Forelimb muscle (tissue), 1 donor: ENCODE data around the gene MICALL1. TPM values are rescaled to one million over a fixed set of nuclear protein-coding genes. Genes with fewer than 3 reads are reported as not detected.

Experiments
- DNase-seq: peaks from one replicate; pipeline ENCODE4 v3.0.0-alpha.2; 2013; ENCODE audit warnings: low read depth
- polyA plus RNA-seq: library from polyadenylated mRNA; unstranded; fragments of 120-200 nt; gene quantifications from one replicate; pipeline ENCODE4 v1.2.1, GENCODE V29; 2013; ENCODE audit not compliant: insufficient read length

The MICALL1 gene
- polyA plus RNA-seq, 1 donor: 47.2 TPM

GRCh38 chr22:37904572-37905533 lies 1.2 kb upstream of the MICALL1 start:
- DNase-seq: no peak

- DNase-seq: no peak
Observed at GRCh38 chr22:37906364-37907008, 389 bp downstream of the MICALL1 start.

- DNase-seq: no peak
Observed at GRCh38 chr22:37907036-37907954, 1.2 kb downstream of the MICALL1 start.

DNA sequence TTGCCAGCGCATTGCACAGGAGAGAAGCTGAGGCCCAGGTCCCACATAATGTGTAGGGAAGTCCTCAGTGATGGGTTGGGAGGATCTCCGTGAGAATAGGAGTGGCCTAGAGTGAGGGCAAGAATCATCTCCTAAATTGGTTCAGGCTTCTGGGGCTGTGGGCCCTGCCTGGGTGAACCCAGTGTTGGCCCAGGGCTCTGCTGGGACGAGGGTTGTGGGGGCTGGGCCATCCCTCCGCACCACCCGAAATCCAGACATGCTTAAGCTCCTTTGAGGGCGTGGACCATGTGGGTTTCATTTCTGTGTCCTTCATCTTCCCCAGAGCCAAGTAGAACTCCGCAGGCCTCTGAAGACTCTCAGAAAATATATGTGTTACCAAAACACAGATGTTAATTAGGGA lies 3.7 kb downstream of the MICALL1 start:
- DNase-seq: no peak

DNA sequence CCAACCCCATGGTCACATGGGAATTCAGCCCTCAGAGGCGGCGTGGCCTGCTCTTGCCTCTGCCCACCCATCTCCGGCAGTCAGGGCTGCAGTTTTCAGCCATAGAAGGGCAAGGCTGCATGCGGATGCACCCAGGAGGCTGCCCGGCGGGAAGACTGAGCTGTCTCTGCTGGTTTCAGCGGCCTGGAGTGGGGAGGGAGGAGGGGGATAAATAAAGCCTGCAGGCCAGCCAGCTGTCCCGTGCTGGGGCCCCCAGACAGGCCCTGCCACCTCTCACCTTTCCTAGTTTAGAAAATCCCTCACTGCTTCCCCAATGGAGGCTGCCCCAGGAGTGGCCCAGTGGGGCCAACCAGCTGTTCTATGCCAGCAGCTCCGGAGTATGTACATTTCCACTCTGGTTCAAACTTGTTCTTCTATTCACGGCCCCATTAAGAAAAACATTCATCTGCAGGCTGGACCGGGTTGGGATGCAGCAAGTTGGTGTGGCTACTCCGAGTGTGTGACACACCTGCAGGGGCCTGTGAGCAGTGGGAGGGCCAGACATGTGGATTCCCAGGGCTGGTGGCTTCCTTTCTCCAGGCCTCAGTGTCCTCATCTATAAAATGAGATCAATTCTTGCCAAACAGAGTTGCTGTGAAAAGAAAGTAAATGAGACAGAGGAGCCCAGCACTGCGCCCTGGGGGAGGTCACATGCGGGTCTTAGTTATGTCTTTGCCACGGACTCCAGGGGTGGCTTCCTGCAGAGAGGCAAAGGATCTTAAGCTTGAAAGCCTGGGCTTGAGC lies 5.0 kb downstream of the MICALL1 start:
- no peak for DNase-seq

DNA sequence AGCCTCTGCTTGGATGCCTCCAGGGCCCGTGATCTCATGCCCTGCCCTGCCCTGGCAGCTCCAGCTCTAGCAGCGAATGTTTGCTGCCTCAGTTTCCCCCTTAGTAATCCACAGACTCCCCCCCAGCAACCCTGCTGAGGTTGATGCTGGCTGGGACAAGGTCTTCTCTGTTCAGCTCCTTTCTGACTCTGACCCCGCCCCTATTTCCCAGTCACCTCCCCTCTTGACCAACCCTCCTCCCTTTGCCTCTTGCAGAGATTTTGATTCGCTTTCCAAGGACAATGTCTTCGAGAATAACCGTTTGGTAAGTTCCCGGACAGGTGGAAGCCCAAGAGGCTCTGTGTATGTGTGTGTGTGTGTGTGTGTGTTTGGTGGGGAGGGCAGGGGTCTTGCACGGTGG lies 5.6 kb downstream of the MICALL1 start:
- DNase-seq: no peak

DNA sequence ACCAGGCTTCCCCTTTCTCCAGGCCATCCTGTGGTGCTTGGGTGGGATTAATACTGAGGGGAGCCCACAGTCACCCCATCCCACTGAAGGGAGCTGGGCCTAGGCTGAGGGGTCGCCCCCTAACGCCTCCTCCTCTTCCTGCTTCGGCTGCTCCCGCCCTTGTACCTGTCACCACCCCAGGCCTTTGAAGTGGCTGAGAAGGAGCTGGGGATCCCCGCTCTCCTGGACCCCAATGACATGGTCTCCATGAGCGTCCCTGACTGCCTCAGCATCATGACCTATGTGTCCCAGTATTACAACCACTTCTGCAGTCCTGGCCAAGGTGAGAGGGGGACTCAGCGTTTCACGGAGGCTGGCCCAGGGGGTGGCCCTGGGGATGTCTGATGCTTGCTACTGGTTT lies 6.1 kb downstream of the MICALL1 start:
- DNase-seq: no peak

GRCh38 chr22:37913233-37913721 lies 7.2 kb downstream of the MICALL1 start:
- no peak for DNase-seq

DNA sequence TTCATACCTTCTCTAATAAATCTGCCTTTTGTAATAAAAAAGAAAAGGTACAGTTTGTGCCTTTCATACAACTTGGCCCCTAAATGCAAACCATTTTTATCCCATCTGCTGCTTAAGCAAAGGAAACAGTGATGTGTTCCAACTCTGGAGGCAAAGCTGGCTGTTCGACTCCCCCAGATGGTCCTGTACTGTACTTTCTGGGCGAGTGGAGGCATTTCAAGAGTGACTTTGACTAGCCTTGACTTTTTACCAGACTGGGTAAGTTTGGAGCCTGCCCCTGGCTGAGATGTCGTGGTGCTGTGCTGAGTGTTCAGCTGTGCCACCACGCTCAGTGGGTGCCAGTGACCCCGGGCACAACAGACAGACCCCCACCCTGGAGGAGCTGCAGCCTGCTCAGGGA lies 10.2 kb downstream of the MICALL1 start:
- no peak for DNase-seq

GRCh38 chr22:37917874-37918548 lies 11.9 kb downstream of the MICALL1 start:
- DNase-seq: no peak

DNA sequence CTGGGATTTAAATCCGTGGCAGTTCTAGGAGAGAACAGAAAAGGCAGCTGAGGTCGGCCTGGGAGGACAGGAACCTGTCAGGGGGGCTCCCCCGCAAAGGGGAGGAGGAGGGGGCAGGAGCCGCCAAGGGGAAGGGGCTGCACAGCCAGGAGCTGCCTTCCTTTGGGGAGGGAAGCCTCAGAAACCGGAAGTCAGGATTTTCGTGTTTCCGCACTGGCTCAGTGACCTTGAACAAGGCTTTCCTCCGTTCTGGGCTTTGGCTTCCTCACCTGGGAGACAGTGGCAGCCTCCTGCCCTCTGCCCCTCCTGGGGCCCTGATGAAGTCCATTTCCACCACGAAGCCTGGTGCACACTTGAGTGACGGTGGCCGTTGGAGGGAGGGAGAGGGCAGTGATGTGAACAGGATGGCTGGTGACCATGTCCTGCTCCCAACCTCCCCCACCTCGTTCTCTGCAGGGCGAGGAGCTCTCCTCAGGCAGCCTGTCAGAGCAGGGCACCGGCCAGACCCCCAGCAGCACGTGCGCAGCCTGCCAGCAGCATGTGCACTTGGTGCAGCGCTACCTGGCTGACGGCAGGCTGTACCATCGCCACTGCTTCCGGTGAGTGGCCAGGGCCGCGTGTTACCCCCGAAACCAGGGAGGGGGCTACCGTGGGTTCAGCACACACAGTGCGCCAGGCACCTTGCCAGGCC lies 12.6 kb downstream of the MICALL1 start:
- DNase-seq: no peak

DNA sequence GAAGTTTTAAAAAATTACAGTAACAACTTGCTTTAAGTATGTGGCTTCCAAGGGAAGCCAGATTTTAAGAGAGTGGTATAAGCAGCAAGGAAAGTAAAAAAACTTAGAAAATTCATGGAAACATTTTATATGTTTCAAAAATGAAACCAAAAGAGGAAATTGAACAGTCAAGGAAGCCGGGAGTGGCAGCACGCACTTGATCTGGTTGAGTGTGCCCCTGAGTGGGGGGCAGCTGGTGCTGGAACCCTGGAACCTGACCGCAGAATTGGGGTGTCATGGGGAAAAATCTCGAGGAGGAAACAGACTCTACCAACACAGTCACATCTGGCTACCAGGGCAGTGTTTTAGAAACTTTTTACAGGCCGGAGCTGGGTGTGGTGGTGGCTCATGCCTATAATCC lies 14.0 kb downstream of the MICALL1 start:
- DNase-seq: no peak

- no peak for DNase-seq
Observed at GRCh38 chr22:37922191-37922590, 16.1 kb downstream of the MICALL1 start.

- DNase-seq: no peak
Observed at GRCh38 chr22:37923927-37924326, 17.8 kb downstream of the MICALL1 start.

DNA sequence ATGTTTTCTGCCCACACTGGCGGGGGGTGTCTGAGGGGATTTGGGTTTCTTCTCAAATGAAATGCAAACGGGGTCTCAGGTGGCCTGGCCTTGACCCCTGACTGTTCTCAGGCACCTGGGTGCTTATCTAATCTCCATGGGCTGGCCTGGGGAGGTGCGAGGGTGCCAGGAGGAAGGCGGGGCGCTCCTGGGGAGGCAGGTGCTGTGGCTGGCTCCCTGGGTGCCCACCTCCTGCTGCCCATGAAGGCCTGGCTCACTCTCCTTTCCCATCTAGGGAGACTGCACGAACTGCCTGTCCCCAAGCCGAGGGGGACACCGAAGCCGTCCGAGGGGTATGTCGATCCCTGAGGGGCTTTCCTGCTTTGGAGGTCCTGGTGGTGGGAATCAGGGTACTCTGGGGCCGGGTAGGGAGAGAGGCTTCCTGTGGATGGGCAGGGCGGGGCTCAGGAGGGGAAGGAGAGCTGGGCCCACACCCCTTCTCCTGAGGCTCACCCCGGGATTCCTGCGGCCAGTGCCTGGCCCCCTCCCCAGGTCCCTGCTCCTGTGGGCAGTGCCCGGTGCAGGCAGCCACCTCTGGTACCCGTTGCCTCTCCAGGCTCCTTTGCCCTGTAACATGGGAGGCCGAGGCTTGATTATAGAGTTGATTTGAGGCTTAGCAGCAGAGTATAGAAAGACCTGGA lies 18.4 kb downstream of the MICALL1 start:
- no peak for DNase-seq

DNA sequence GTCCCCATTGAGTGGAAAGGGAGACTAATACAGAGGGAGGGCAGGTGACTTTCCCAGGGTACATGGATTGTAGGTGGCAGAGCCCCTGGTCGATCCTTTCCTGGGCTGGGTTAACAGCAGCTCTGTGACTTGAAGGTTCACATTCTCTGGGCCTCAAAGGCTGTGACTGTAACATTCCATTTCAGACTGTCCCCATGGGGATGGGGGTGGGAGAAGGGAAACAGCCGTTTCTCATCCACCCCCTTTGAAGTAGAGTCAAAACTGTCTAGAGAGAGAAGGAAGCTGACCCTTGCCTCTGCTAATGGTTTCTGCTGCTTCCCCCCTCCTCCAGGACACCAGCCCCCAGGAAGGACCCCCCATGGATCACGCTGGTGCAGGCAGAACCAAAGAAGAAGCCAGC lies 19.2 kb downstream of the MICALL1 start:
- no peak for DNase-seq

DNA sequence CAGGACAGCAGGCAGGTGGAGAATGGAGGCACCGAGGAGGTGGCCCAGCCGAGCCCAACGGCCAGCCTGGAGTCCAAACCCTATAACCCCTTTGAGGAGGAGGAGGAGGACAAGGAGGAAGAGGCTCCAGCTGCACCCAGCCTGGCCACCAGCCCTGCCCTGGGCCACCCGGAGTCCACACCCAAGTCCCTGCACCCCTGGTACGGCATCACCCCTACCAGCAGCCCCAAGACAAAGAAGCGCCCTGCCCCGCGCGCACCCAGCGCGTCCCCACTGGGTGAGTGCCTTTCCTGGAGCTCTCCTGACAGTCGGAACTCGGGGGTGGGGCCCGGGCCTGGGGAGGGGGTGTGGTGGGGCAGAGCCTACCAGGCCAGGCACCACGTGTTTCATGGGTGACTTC lies 19.7 kb downstream of the MICALL1 start:
- no peak for DNase-seq

GRCh38 chr22:37926358-37926757 lies 20.3 kb downstream of the MICALL1 start:
- no peak for DNase-seq
